MCF 10A (cell line): ENCODE measurements around the gene LMTK3. TPM values are rescaled to one million over a fixed set of nuclear protein-coding genes. Genes with fewer than 3 reads are reported as not detected.

Source experiments
- BruUV-seq: library from RNA; stranded (reverse); fragments of 400-500 nt; replicated peaks from 2 replicates; lab custom pipeline; 2021; lab: Mats Ljungman, UMichigan
- CTCF ChIA-PET: fragments of 300-600 bp; sonication (Branson Sonifier 250); formaldehyde crosslinking; extraction: SDS; loops from one replicate; lab custom pipeline; 2021; ENCODE audit warnings: antibody characterized with exemption, inconsistent platforms; lab: Yijun Ruan, JAX
- POLR2A ChIA-PET: fragments of 300-600, 350-650 bp; sonication (Branson Sonifier 250); formaldehyde crosslinking; extraction: SDS; loops from one replicate; lab custom pipeline; 2020; ENCODE audit warnings: antibody characterized with exemption, inconsistent platforms; lab: Yijun Ruan, JAX
- DNase-seq: peaks from one replicate; pipeline ENCODE4 v3.0.0-alpha.2; 2018; ENCODE audit not compliant: unreplicated experiment
- H3K27ac Mint-ChIP-seq: one replicate; pipeline ENCODE4 v1.8.0; 2022; ENCODE audit warnings: mild to moderate bottlenecking, low read depth, mixed read lengths; ENCODE audit not compliant: unreplicated experiment
- H3K27me3 Mint-ChIP-seq: one replicate; pipeline ENCODE4 v1.8.0; 2022; ENCODE audit warnings: mixed read lengths; ENCODE audit not compliant: insufficient read depth, unreplicated experiment
- H3K36me3 Mint-ChIP-seq: one replicate; pipeline ENCODE4 v1.8.0; 2022; ENCODE audit warnings: mild to moderate bottlenecking, moderate library complexity, mixed read lengths; ENCODE audit not compliant: insufficient read depth, unreplicated experiment
- H3K4me1 Mint-ChIP-seq: one replicate; pipeline ENCODE4 v1.8.0; 2022; ENCODE audit warnings: mixed read lengths; ENCODE audit not compliant: insufficient read depth, unreplicated experiment
- H3K4me3 Mint-ChIP-seq: one replicate; pipeline ENCODE4 v1.8.0; 2022; ENCODE audit warnings: mild to moderate bottlenecking, moderate library complexity, mixed read lengths; ENCODE audit not compliant: unreplicated experiment
- H3K9me3 Mint-ChIP-seq: one replicate; pipeline ENCODE4 v1.8.0; 2022; ENCODE audit warnings: mixed read lengths; ENCODE audit not compliant: unreplicated experiment
- CTCF ChIP-seq: fragments of 200-600 bp; IDR thresholded peaks from one replicate; pipeline ENCODE4 v1.8.0; 2022; ENCODE audit warnings: antibody characterized with exemption, mild to moderate bottlenecking; ENCODE audit not compliant: unreplicated experiment
- intact Hi-C: fragments of 100-400 bp; cut with micrococcal nuclease; formaldehyde crosslinking; loops from 2 replicates; pipeline ENCODE4 v1.14.1; 2022
- total RNA-seq: library from RNA; stranded (reverse); gene quantifications from 2 replicates; pipeline ENCODE4 v1.2.3, GENCODE V29; 2022

Gene LMTK3
- total RNA-seq, 1 experiment from 2014 or later: 0.37 TPM

GRCh38 chr19:48445256-48445605 is 66.4 kb downstream of the LMTK3 start:
- H3K4me3 Mint-ChIP-seq: peak overlapping the region; percentile 93
- DNase-seq: peak; percentile 90
- BruUV-seq: TSS peak; percentile 81
- peaks cover 23% of the 10 kb centered on the region for H3K4me1 Mint-ChIP-seq
- no peaks in the 10 kb centered on the region for H3K27me3 Mint-ChIP-seq
- peak overlapping the region; percentile 94 for H3K27ac Mint-ChIP-seq
- H3K9me3 Mint-ChIP-seq: no peaks in the 10 kb centered on the region
- POLR2A ChIA-PET: interaction anchor here (0.5 to 2.5 kb wide), 18 partner anchors 13 to 204 kb away, joined by 3 to 21 read pairs (median 4); partner anchors contain the start of genes GRIN2D, KDELR1, SYNGR4 and TMEM143
- intact Hi-C loops: loop anchor here (1.0 to 2.0 kb wide), 4 partner anchors 24 to 139 kb away; partner anchors contain the start of gene CYTH2
- CTCF ChIA-PET: interaction anchor here (0.6 to 1.5 kb wide), 3 partner anchors 54 to 1200 kb away, joined by 3 to 4 read pairs (median 4); partner anchors contain the start of gene KDELR1
- peaks cover 48% of the 10 kb centered on the region for H3K36me3 Mint-ChIP-seq
- peak; percentile 52 for TF ChIP-seq CTCF

GRCh38 chr19:48444936-48445200 is 66.8 kb downstream of the LMTK3 start:
- Mint-ChIP-seq H3K9me3 (no peaks in the 10 kb centered on the region), H3K36me3 (peaks cover 44% of the 10 kb centered on the region), H3K4me1 (peaks cover 23% of the 10 kb centered on the region), H3K27ac (peak overlapping the region; percentile 94), H3K4me3 (peak overlapping the region; percentile 93), H3K27me3 (no peaks in the 10 kb centered on the region)
- POLR2A ChIA-PET: interaction anchor here (0.7 to 2.5 kb wide), 16 partner anchors 12 to 139 kb away, joined by 3 to 21 read pairs (median 4); partner anchors contain the start of genes GRIN2D, KDELR1, SYNGR4 and TMEM143
- DNase-seq: no peak
- intact Hi-C loops: loop anchor here (1.0 to 2.0 kb wide), 4 partner anchors 24 to 139 kb away; partner anchors contain the start of gene CYTH2
- BruUV-seq: no TSS peak
- no peak for TF ChIP-seq CTCF
- CTCF ChIA-PET: interaction anchor here (0.6 to 1.5 kb wide), 4 partner anchors 54 to 1752 kb away, joined by 3 to 4 read pairs (median 4); partner anchors contain the start of gene KDELR1

GRCh38 chr19:48444129-48444935 is 67.3 kb downstream of the LMTK3 start:
- Mint-ChIP-seq H3K9me3 (no peaks in the 10 kb centered on the region), H3K27me3 (no peaks in the 10 kb centered on the region), H3K4me1 (peaks cover 23% of the 10 kb centered on the region), H3K27ac (peak overlapping the region; percentile 94), H3K4me3 (peak overlapping the region; percentile 93), H3K36me3 (peaks cover 39% of the 10 kb centered on the region)
- BruUV-seq: no TSS peak
- no peak for DNase-seq
- ChIA-PET POLR2A (interaction anchor here (0.8 to 2.5 kb wide), 12 partner anchors 12 to 140 kb away, joined by 3 to 21 read pairs (median 7); partner anchors contain the start of genes GRIN2D, KDELR1, SYNGR4 and TMEM143), CTCF (interaction anchor here (0.7 to 1.5 kb wide), 4 partner anchors 53 to 1751 kb away, joined by 3 to 4 read pairs (median 4); partner anchors contain the start of gene KDELR1)
- intact Hi-C loops: loop anchor here (2.0 kb wide), 2 partner anchors 24 to 124 kb away; partner anchors contain the start of gene CYTH2
- no peak for TF ChIP-seq CTCF

- Mint-ChIP-seq H3K4me3 (no peak overlapping the region), H3K9me3 (no peaks in the 10 kb centered on the region), H3K4me1 (peaks cover 22% of the 10 kb centered on the region), H3K27me3 (no peaks in the 10 kb centered on the region), H3K36me3 (peaks cover 33% of the 10 kb centered on the region), H3K27ac (no peak overlapping the region)
- no peak for TF ChIP-seq CTCF
- no TSS peak for BruUV-seq
- ChIA-PET POLR2A (interaction anchor here (2.3 kb wide), 1 partner anchor 52 kb away, joined by 21 read pairs; the partner anchor contains the start of gene KDELR1), CTCF (interaction anchor here (1.0 kb wide), 1 partner anchor 52 kb away, joined by 3 read pairs; the partner anchor contains the start of gene KDELR1)
- no peak for DNase-seq
- intact Hi-C loops: loop anchor here (2.0 kb wide), 2 partner anchors 25 to 123 kb away; partner anchors contain the start of gene CYTH2
Observed at GRCh38 chr19:48443731-48444128, 67.9 kb downstream of the LMTK3 start.
